K562 (cell line): ENCODE measurements around the gene WDR27. TPM values are rescaled to one million over a fixed set of nuclear protein-coding genes. Genes with fewer than 3 reads are reported as not detected.

Source experiments
- ATAC-seq: fragments of 200-7000 bp; cut with Tn5 transposase; 3 replicates; pipeline ENCODE4 v1.9.1; 2020; ENCODE audit warnings: moderate library complexity
- BruUV-seq: library from RNA; stranded (reverse); fragments of 400-500 nt; replicated peaks from 2 replicates; lab custom pipeline; 2021; lab: Mats Ljungman, UMichigan
- CTCF ChIA-PET: fragments of 300-600 bp; formaldehyde crosslinking; extraction: SDS; loops from one replicate; lab custom pipeline; 2021; ENCODE audit warnings: low intra/inter-chr PET ratio; lab: Yijun Ruan, JAX
- POLR2A ChIA-PET: fragments of 300-600, 350-650 bp; sonication (Branson Sonifier 250); formaldehyde crosslinking; extraction: SDS; loops from one replicate; lab custom pipeline; 2021; ENCODE audit warnings: antibody characterized with exemption, inconsistent platforms; lab: Yijun Ruan, JAX
- DNase-seq, 4 experiments: peaks; one replicate each; pipeline versions ENCODE4 v3.0.0 to v3.0.0-alpha.2; 2011 to 2018; ENCODE audit warnings: low spot score in 3 of 4, mixed read lengths in 3 of 4; ENCODE audit errors: extremely low read depth in 1 of 4
- FAIRE-seq: peaks from 2 replicates; lab custom pipeline; 2011; peaks lifted over from hg19 to GRCh38; lab: Jason Lieb, UNC
- H2AFZ ChIP-seq: 2 replicates; pipeline ENCODE4 v1.6.0; 2011; ENCODE audit warnings: low read depth, low read length, control low read depth, inconsistent platforms
- H3K27ac ChIP-seq: fragments of 200-600 bp; 3 replicates; pipeline ENCODE4 v1.8.0; 2011; ENCODE audit warnings: low read depth, mild to moderate bottlenecking, control low read depth, inconsistent platforms, low read length, moderate library complexity, mixed read lengths; ENCODE audit errors: extremely low read depth
- H3K27me3 ChIP-seq, 2 experiments: fragments of 300-600 bp in 1 of 2; 2 replicates in 1 of 2; 3 replicates in 1 of 2; pipeline versions ENCODE4 v1.6.0 to v1.8.0; 2011; ENCODE audit warnings: inconsistent platforms in 2 of 2, low read length in 2 of 2, mild to moderate bottlenecking in 1 of 2, mixed read lengths in 1 of 2, moderate library complexity in 1 of 2; ENCODE audit not compliant: control insufficient read depth in 2 of 2, insufficient read depth in 2 of 2
- H3K36me3 ChIP-seq: fragments of 300-600 bp; 3 replicates; pipeline ENCODE4 v1.8.0; 2011; ENCODE audit warnings: mild to moderate bottlenecking, low read length, inconsistent platforms; ENCODE audit not compliant: control insufficient read depth, insufficient read depth
- H3K4me1 ChIP-seq, 2 experiments: fragments of 200-600 bp in 1 of 2; replicated peaks in 1 of 2; 2 replicates in 1 of 2; 3 replicates in 1 of 2; pipeline versions ENCODE4 v1.5.1 to v1.8.0; 2011; ENCODE audit warnings: inconsistent platforms in 2 of 2, low read length in 2 of 2, mild to moderate bottlenecking in 1 of 2, mixed read lengths in 1 of 2, moderate library complexity in 1 of 2; ENCODE audit not compliant: control insufficient read depth in 2 of 2, insufficient read depth in 2 of 2
- H3K4me2 ChIP-seq: 2 replicates; pipeline ENCODE4 v1.6.1; 2011; ENCODE audit warnings: low read length, control low read depth, inconsistent platforms, mixed read lengths; ENCODE audit not compliant: insufficient read depth
- H3K4me3 ChIP-seq: fragments of 200-600 bp; sonication (generic), shearing (Covaris generic); 2 replicates; pipeline ENCODE4 v1.5.1; 2016; ENCODE audit warnings: control low read depth, inconsistent platforms
- H3K79me2 ChIP-seq: fragments of 200-600 bp; 3 replicates; pipeline ENCODE4 v1.8.0; 2011; ENCODE audit warnings: low read length, inconsistent platforms; ENCODE audit not compliant: control insufficient read depth, insufficient read depth
- H3K9ac ChIP-seq, 2 experiments: 2 replicates each; pipeline versions ENCODE4 v1.6.0 to v1.6.1; 2011; ENCODE audit warnings: low read depth in 2 of 2, low read length in 2 of 2, control low read depth in 1 of 2, inconsistent platforms in 1 of 2, mild to moderate bottlenecking in 1 of 2, mixed read lengths in 1 of 2; ENCODE audit not compliant: insufficient read depth in 1 of 2
- H3K9me1 ChIP-seq: one replicate; pipeline ENCODE4 v1.6.0; 2011; ENCODE audit warnings: inconsistent platforms, mild to moderate bottlenecking, low read length, moderate library complexity; ENCODE audit not compliant: control insufficient read depth, insufficient read depth
- H3K9me3 ChIP-seq: replicated peaks from 2 replicates; pipeline ENCODE4 v1.5.1; 2011; ENCODE audit warnings: low read depth, low read length, inconsistent platforms; ENCODE audit not compliant: control insufficient read depth, insufficient read depth
- H4K20me1 ChIP-seq: replicated peaks from 2 replicates; pipeline ENCODE4 v1.6.1; 2011; ENCODE audit warnings: low read length, inconsistent platforms, mixed read lengths; ENCODE audit not compliant: control insufficient read depth, insufficient read depth
- ADNP ChIP-seq: fragments of 200-800 bp; sonication (Bioruptor generic); IDR thresholded peaks from 2 replicates; pipeline ENCODE4 v1.6.1; 2016; ENCODE audit warnings: missing genetic modification characterization, missing compliant biosample characterization
- HEY1 ChIP-seq: fragments of 250-450 bp; sonication (Bioruptor Pico); IDR thresholded peaks from 2 replicates; pipeline ENCODE4 v1.5.0; 2020; ENCODE audit warnings: mild to moderate bottlenecking, moderate library complexity, borderline replicate concordance
- MCM5 ChIP-seq: fragments of 450-650 bp; IDR thresholded peaks from 2 replicates; pipeline ENCODE4 v1.6.1; 2016; ENCODE audit warnings: low read depth
- NR2F6 ChIP-seq: fragments of 450-650 bp; formaldehyde crosslinking; IDR thresholded peaks from 2 replicates; pipeline ENCODE4 v1.4.0; 2020; ENCODE audit warnings: mild to moderate bottlenecking
- NR3C1 ChIP-seq: sonication (generic); formaldehyde crosslinking; IDR thresholded peaks from 2 replicates; pipeline ENCODE4 v1.8.1; 2022; ENCODE audit warnings: missing genetic modification reagents
- NRF1 ChIP-seq, 2 experiments: fragments of 450-650 bp; IDR thresholded peaks in 1 of 2; conservative IDR thresholded peaks in 1 of 2; 2 replicates each; pipeline ENCODE4 v1.6.1; 2014; ENCODE audit warnings: mild to moderate bottlenecking in 2 of 2
- RHOXF2B ChIP-seq: fragments of 250-450 bp; sonication (Bioruptor Pico); conservative IDR thresholded peaks from 2 replicates; pipeline ENCODE4 v1.5.1; 2021
- SFPQ ChIP-seq: fragments of 200-400 bp; formaldehyde crosslinking; IDR thresholded peaks from 2 replicates; pipeline ENCODE4 v1.6.1; 2017; ENCODE audit warnings: mild to moderate bottlenecking, low read depth, low read length, moderate library complexity
- ZNF23 ChIP-seq: fragments of 250-450 bp; sonication (Bioruptor Pico); IDR thresholded peaks from 2 replicates; pipeline ENCODE4 v1.4.0; 2020; ENCODE audit warnings: mild to moderate bottlenecking
- WGBS: fragments of 100-300 bp; shearing (Covaris generic); methylation state at CpG from one replicate; pipeline ENCODE4 v1.1.6; 2016; ENCODE audit warnings: low coverage, mixed read lengths; ENCODE audit not compliant: insufficient coverage; ENCODE audit errors: missing lambda C conversion rate; 5-methylcytosine and 5-hydroxymethylcytosine counted together
- in situ Hi-C: fragments of 300-500 bp; cut with MboI; formaldehyde crosslinking; loops from 4 replicates; pipeline ENCODE4 v1.15.0; 2018; ENCODE audit warnings: inconsistent platforms, mixed read lengths
- intact Hi-C: fragments of 100-400 bp; cut with micrococcal nuclease; formaldehyde crosslinking; loops from 2 replicates; pipeline ENCODE4 v1.14.2; 2022
- polyA plus RNA-seq, 8 experiments: library from polyadenylated mRNA; depleted of rRNA in 4 of 8; stranded (reverse) in 5 of 8; unstranded in 3 of 8; fragments of >200 nt; fragmentation: Nextera tagmentation in 2 of 8; fragmentation: Illumina TruSeq in 1 of 8; extraction: Ambion mirVana in 2 of 8; extraction: Trizol in 1 of 8; gene quantifications; 2 replicates each; pipeline versions ENCODE4 v1.2.1 to v1.2.3, GENCODE V29; 2011 to 2014; ENCODE audit warnings: inconsistent platforms in 1 of 8, missing spikeins in 1 of 8
- total RNA-seq, 7 experiments: library from RNA; depleted of rRNA in 6 of 7; stranded (reverse); fragments of >200 nt in 6 of 7; fragmentation: Illumina TruSeq in 2 of 7; extraction: Trizol in 2 of 7; gene quantifications; 2 replicates each; pipeline versions ENCODE4 v1.2.1 to v1.2.3, GENCODE V29; 2011 to 2021; ENCODE audit warnings: low replicate concordance in 1 of 7

Gene WDR27
- total and polyA plus RNA-seq, 9 of the 15 experiments (the other 6 are each of a cell fraction or from before 2014, with no cell fraction given) = 4.3 to 77.2 (median 22.7) TPM

GRCh38 chr6:169653691-169654090, 48.1 kb downstream of the WDR27 start:
- H3K79me2 ChIP-seq = no peaks in the 10 kb centered on the region
- intact Hi-C loops = no loop called here
- H3K4me3 ChIP-seq = no peak overlapping the region
- no peaks in the 10 kb centered on the region for H3K9me3 ChIP-seq
- POLR2A ChIA-PET = no interaction called here
- no peaks in the 10 kb centered on the region for H3K9me1 ChIP-seq
- H3K4me2 ChIP-seq = no peak overlapping the region
- BruUV-seq = no TSS peak
- CTCF ChIA-PET = no interaction called here
- TF ChIP-seq ADNP (tag) (no peak), ZNF23 (CRISPR knock-in tag) (no peak), NR3C1 (CRISPR knock-in tag) (no peak), RHOXF2B (CRISPR knock-in tag) (no peak), SFPQ (no peak), HEY1 (no peak), MCM5 (no peak), NRF1 (conservative IDR thresholded peaks at IDR 0.05 in 1 of 2, IDR thresholded peaks at IDR 0.05 in 1 of 2) (no peak), NR2F6 (CRISPR knock-in tag) (no peak)
- TF ChIP-seq, all 486 proteins: peak for 0
- Histone ChIP-seq H3K27ac (no peak overlapping the region), H3K4me1 (peaks cover 0 to 3% of the 10 kb centered on the region in 2 experiments; a peak in 1 of 5 replicates), H3K9ac (no peak overlapping the region), H2AFZ (no peak overlapping the region), H3K27me3 (no peaks in the 10 kb centered on the region), H3K36me3 (peaks cover 28% of the 10 kb centered on the region), H4K20me1 (no peaks in the 10 kb centered on the region)
- ATAC-seq = no peak
- no peak for DNase-seq
- WGBS = 92% methylated on average over 6 of the region's 6 CpGs
- in situ Hi-C loops = no loop called here
- no peak for FAIRE-seq
